ENCODE data around the gene MAGI1.

The MAGI1 gene

GRCh38 chr3:65502526-65502925, 536.2 kb downstream of the MAGI1 start:
- no peak for DNase-seq (ENCODE audit: low spot score)
- TF ChIP-seq, protein P1, sequence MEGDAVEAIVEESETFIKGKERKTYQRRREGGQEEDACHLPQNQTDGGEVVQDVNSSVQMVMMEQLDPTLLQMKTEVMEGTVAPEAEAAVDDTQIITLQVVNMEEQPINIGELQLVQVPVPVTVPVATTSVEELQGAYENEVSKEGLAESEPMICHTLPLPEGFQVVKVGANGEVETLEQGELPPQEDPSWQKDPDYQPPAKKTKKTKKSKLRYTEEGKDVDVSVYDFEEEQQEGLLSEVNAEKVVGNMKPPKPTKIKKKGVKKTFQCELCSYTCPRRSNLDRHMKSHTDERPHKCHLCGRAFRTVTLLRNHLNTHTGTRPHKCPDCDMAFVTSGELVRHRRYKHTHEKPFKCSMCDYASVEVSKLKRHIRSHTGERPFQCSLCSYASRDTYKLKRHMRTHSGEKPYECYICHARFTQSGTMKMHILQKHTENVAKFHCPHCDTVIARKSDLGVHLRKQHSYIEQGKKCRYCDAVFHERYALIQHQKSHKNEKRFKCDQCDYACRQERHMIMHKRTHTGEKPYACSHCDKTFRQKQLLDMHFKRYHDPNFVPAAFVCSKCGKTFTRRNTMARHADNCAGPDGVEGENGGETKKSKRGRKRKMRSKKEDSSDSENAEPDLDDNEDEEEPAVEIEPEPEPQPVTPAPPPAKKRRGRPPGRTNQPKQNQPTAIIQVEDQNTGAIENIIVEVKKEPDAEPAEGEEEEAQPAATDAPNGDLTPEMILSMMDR (IDR thresholded peaks at IDR 0.05; ENCODE audit: borderline replicate concordance, control extremely low read depth, extremely low read depth, insufficient read depth, missing control alignments): no peak
- in situ Hi-C loops (cut with MboI; ENCODE audit: low sequenced_read_pairs, unreplicated experiment): no loop called here

GRCh38 chr3:65500398-65501306, 538.1 kb downstream of the MAGI1 start:
- TF ChIP-seq, protein P1 (IDR thresholded peaks at IDR 0.05; ENCODE audit: borderline replicate concordance, control extremely low read depth, extremely low read depth, insufficient read depth, missing control alignments): no peak
- DNase-seq (ENCODE audit: low spot score): no peak
- in situ Hi-C loops (cut with MboI; ENCODE audit: low sequenced_read_pairs, unreplicated experiment): no loop called here

DNA sequence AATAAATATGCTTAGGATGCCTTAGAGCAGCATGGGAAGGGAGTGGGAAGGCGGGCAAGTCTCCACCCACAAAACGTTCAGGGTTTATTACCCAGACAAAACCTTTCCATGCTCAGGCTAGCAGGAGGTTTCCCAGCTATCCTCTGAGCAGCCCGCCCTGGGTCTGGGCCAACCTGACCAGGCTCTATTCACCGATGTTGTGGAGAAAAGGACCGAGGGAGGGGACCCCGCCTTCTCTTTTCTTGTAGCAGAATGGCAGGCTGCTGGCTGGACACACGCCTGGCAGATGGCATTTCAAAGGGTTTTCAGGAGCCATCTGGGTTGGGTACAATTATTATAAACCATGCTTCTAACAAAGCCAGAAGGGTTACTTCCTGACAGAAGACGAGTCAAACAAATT, 540.9 kb downstream of the MAGI1 start:
- in situ Hi-C loops (cut with MboI; ENCODE audit: low sequenced_read_pairs, unreplicated experiment): no loop called here
- no peak for DNase-seq (ENCODE audit: low spot score)
- TF ChIP-seq, protein P1 (IDR thresholded peaks at IDR 0.05; ENCODE audit: borderline replicate concordance, control extremely low read depth, extremely low read depth, insufficient read depth, missing control alignments): no peak

GRCh38 chr3:65497236-65497635, 541.5 kb downstream of the MAGI1 start:
- in situ Hi-C loops (cut with MboI; ENCODE audit: low sequenced_read_pairs, unreplicated experiment): no loop called here
- TF ChIP-seq, protein P1 (IDR thresholded peaks at IDR 0.05; ENCODE audit: borderline replicate concordance, control extremely low read depth, extremely low read depth, insufficient read depth, missing control alignments): no peak
- DNase-seq (ENCODE audit: low spot score): no peak

- no peak for DNase-seq (ENCODE audit: low spot score)
- in situ Hi-C loops (cut with MboI; ENCODE audit: low sequenced_read_pairs, unreplicated experiment): no loop called here
- TF ChIP-seq, protein P1 (IDR thresholded peaks at IDR 0.05; ENCODE audit: borderline replicate concordance, control extremely low read depth, extremely low read depth, insufficient read depth, missing control alignments): no peak
Measured at GRCh38 chr3:65493938-65494337, 544.8 kb downstream of the MAGI1 start.

DNA sequence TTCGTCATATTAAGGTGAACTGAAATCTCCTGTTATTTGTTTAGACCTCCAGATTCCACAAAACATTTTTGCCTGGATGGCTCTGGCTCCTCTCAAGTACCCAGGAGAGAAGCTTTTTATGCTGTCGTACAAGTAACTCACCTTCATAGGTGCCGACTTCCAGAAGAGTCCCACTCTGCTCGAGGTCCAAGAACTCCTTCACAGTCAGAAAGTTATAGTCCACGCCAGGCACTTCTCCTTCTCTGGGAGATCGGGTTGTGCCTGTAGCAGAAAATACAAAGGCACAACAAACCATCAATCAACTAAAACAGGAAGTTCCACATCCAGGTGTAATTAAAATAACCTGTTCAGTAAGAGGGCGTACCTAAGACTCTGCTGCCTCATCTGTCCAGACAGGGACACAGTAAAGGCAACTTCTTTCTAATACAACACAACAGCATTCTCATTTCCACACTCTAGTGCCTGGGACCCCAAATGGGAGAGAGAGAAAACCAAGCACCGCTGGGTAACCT, 545.3 kb downstream of the MAGI1 start:
- DNase-seq (ENCODE audit: low spot score): no peak
- in situ Hi-C loops (cut with MboI; ENCODE audit: low sequenced_read_pairs, unreplicated experiment): no loop called here
- TF ChIP-seq, protein P1 (IDR thresholded peaks at IDR 0.05; ENCODE audit: borderline replicate concordance, control extremely low read depth, extremely low read depth, insufficient read depth, missing control alignments): no peak

Measured in GM13976 (cell line).